Caco-2 (cell line): ENCODE measurements around the gene DCUN1D2. TPM values are rescaled to one million over a fixed set of nuclear protein-coding genes. Genes with fewer than 3 reads are reported as not detected.

Source experiments
- BruUV-seq: library from RNA; stranded (reverse); fragments of 400-500 nt; replicated peaks from 2 replicates; lab custom pipeline; 2021; lab: Mats Ljungman, UMichigan
- CTCF ChIA-PET: fragments of 300-600 bp; sonication (Branson Sonifier 250); formaldehyde crosslinking; loops from one replicate; lab custom pipeline; 2022; ENCODE audit warnings: antibody characterized with exemption; lab: Charles Lee
- POLR2A ChIA-PET: fragments of 300-600 bp; sonication (Branson Sonifier 250); formaldehyde crosslinking; loops from one replicate; lab custom pipeline; 2022; ENCODE audit warnings: antibody characterized with exemption; lab: Charles Lee
- DNase-seq, 2 experiments: peaks; one replicate each; pipeline versions ENCODE4 v3.0.0 to v3.0.0-alpha.2; 2020 to 2022
- H3K27me3 ChIP-seq: replicated peaks from 2 replicates; pipeline ENCODE4 v1.6.0; 2011; ENCODE audit warnings: low read length; ENCODE audit not compliant: control insufficient read depth, insufficient read depth
- H3K36me3 ChIP-seq: 2 replicates; pipeline ENCODE4 v1.5.1; 2011; ENCODE audit warnings: low read length; ENCODE audit not compliant: control insufficient read depth, insufficient read depth
- H3K4me1 ChIP-seq: fragments of 250-450 bp; sonication (Bioruptor Pico); 2 replicates; pipeline ENCODE4 v1.5.1; 2020; ENCODE audit warnings: mild to moderate bottlenecking
- H3K4me3 ChIP-seq: 2 replicates; pipeline ENCODE4 v1.5.1; 2011; ENCODE audit warnings: low read depth, mild to moderate bottlenecking, control low read depth, low read length
- H3K9me3 ChIP-seq: fragments of 250-450 bp; sonication (Bioruptor Pico); 2 replicates; pipeline ENCODE4 v1.5.1; 2020; ENCODE audit warnings: mild to moderate bottlenecking, moderate library complexity
- H3K27ac Mint-ChIP-seq: one replicate; pipeline ENCODE4 v1.8.0; 2022; ENCODE audit warnings: mixed read lengths; ENCODE audit not compliant: unreplicated experiment
- H3K27me3 Mint-ChIP-seq: one replicate; pipeline ENCODE4 v1.8.0; 2022; ENCODE audit warnings: mixed read lengths; ENCODE audit not compliant: insufficient read depth, unreplicated experiment
- H3K36me3 Mint-ChIP-seq: one replicate; pipeline ENCODE4 v1.8.0; 2022; ENCODE audit warnings: mild to moderate bottlenecking, mixed read lengths; ENCODE audit not compliant: insufficient read depth, unreplicated experiment
- H3K4me1 Mint-ChIP-seq: one replicate; pipeline ENCODE4 v1.8.0; 2022; ENCODE audit warnings: low read depth, mixed read lengths; ENCODE audit not compliant: unreplicated experiment
- H3K4me3 Mint-ChIP-seq: one replicate; pipeline ENCODE4 v1.8.0; 2022; ENCODE audit warnings: mild to moderate bottlenecking, moderate library complexity, mixed read lengths; ENCODE audit not compliant: unreplicated experiment
- H3K9me3 Mint-ChIP-seq: one replicate; pipeline ENCODE4 v1.8.0; 2022; ENCODE audit warnings: mixed read lengths; ENCODE audit not compliant: unreplicated experiment
- CTCF ChIP-seq, 2 experiments: fragments of 200-600 bp in 1 of 2; IDR thresholded peaks; 1 replicate in 1 of 2; 2 replicates in 1 of 2; pipeline versions ENCODE4 v1.5.1 to v1.8.0; 2011 to 2022; ENCODE audit warnings: antibody characterized with exemption in 1 of 2, control low read depth in 1 of 2, inconsistent platforms in 1 of 2, low read depth in 1 of 2, low read length in 1 of 2, mild to moderate bottlenecking in 1 of 2, moderate library complexity in 1 of 2; ENCODE audit not compliant: insufficient read depth in 1 of 2, severe bottlenecking in 1 of 2, unreplicated experiment in 1 of 2
- intact Hi-C: fragments of 100-400 bp; cut with micrococcal nuclease; formaldehyde crosslinking; loops from one replicate; pipeline ENCODE4 v1.10.0; 2022; ENCODE audit not compliant: unreplicated experiment
- total RNA-seq: library from RNA; stranded (reverse); gene quantifications from 2 replicates; pipeline ENCODE4 v1.2.3, GENCODE V29; 2022

The DCUN1D2 gene
- total RNA-seq, 1 experiment from 2014 or later: 59.4 TPM

- H3K36me3 Mint-ChIP-seq: no peaks in the 10 kb centered on the region
- no peak for DNase-seq
- no peak overlapping the region for H3K4me3 Mint-ChIP-seq
- H3K27me3 Mint-ChIP-seq: peaks cover 3% of the 10 kb centered on the region
- ChIA-PET POLR2A (no interaction called here), CTCF (no interaction called here)
- no peak for TF ChIP-seq CTCF (IDR thresholded peaks at IDR 0.05; ENCODE audit: insufficient read depth in 1 of 2, low read depth in 1 of 2, low read length in 1 of 2, severe bottlenecking in 1 of 2, unreplicated experiment in 1 of 2)
- Histone ChIP-seq H3K27me3 (no peaks in the 10 kb centered on the region), H3K4me1 (0 out of 2 replicates have a peak, but pooled peaks cover 4% of the 10 kb centered on the region), H3K4me3 (no peak overlapping the region), H3K36me3 (no peaks in the 10 kb centered on the region), H3K9me3 (no peaks in the 10 kb centered on the region)
- H3K27ac Mint-ChIP-seq: no peak overlapping the region
- no peaks in the 10 kb centered on the region for H3K9me3 Mint-ChIP-seq
- H3K4me1 Mint-ChIP-seq: peaks cover 9% of the 10 kb centered on the region
- intact Hi-C loops: no loop called here
- BruUV-seq: no TSS peak
Observed at GRCh38 chr13:113421673-113422270, 68.7 kb downstream of the DCUN1D2 start.

GRCh38 chr13:113420833-113421600 lies 69.5 kb downstream of the DCUN1D2 start:
- Histone ChIP-seq H3K27me3 (no peaks in the 10 kb centered on the region), H3K4me3 (no peak overlapping the region), H3K36me3 (no peaks in the 10 kb centered on the region), H3K9me3 (no peaks in the 10 kb centered on the region), H3K4me1 (0 out of 2 replicates have a peak, but pooled peaks cover 4% of the 10 kb centered on the region)
- ChIA-PET CTCF (no interaction called here), POLR2A (no interaction called here)
- intact Hi-C loops: no loop called here
- BruUV-seq: no TSS peak
- DNase-seq: peak in 1 of 2 experiments; percentile 52
- no peak overlapping the region for H3K4me3 Mint-ChIP-seq
- H3K4me1 Mint-ChIP-seq: peaks cover 13% of the 10 kb centered on the region
- no peak for TF ChIP-seq CTCF (IDR thresholded peaks at IDR 0.05; ENCODE audit: insufficient read depth in 1 of 2, low read depth in 1 of 2, low read length in 1 of 2, severe bottlenecking in 1 of 2, unreplicated experiment in 1 of 2)
- H3K9me3 Mint-ChIP-seq: no peaks in the 10 kb centered on the region
- H3K27ac Mint-ChIP-seq: no peak overlapping the region
- H3K36me3 Mint-ChIP-seq: no peaks in the 10 kb centered on the region
- H3K27me3 Mint-ChIP-seq: peaks cover 3% of the 10 kb centered on the region

- H3K27me3 Mint-ChIP-seq: peaks cover 3% of the 10 kb centered on the region
- POLR2A ChIA-PET: no interaction called here
- H3K4me3 Mint-ChIP-seq: peak overlapping the region; percentile 60
- DNase-seq: no peak
- H3K4me1 Mint-ChIP-seq: peaks cover 13% of the 10 kb centered on the region
- TF ChIP-seq CTCF (IDR thresholded peaks at IDR 0.05; ENCODE audit: insufficient read depth in 1 of 2, low read depth in 1 of 2, low read length in 1 of 2, severe bottlenecking in 1 of 2, unreplicated experiment in 1 of 2): no peak
- intact Hi-C loops: no loop called here
- H3K4me1 ChIP-seq: 0 out of 2 replicates have a peak, but pooled peaks cover 4% of the 10 kb centered on the region
- no peaks in the 10 kb centered on the region for H3K36me3 Mint-ChIP-seq
- H3K9me3 Mint-ChIP-seq: no peaks in the 10 kb centered on the region
- H3K27me3 ChIP-seq: no peaks in the 10 kb centered on the region
- no peak overlapping the region for H3K27ac Mint-ChIP-seq
- CTCF ChIA-PET: interaction anchor here (1.2 kb wide), 1 partner anchor 142 kb away, joined by 3 read pairs; no protein-coding TSS in a partner anchor
- no TSS peak for BruUV-seq
- H3K9me3 ChIP-seq: no peaks in the 10 kb centered on the region
- no peak overlapping the region for H3K4me3 ChIP-seq
- no peaks in the 10 kb centered on the region for H3K36me3 ChIP-seq
Observed at GRCh38 chr13:113420232-113420631, 70.3 kb downstream of the DCUN1D2 start.
